Measurements from ENCODE around the gene VPS45. TPM values are rescaled to one million over a fixed set of nuclear protein-coding genes. Genes with fewer than 3 reads are reported as not detected.

The VPS45 gene
- total RNA-seq, 4 donors from 2014 or later = 32.6 to 41.2 (median 37.1) TPM

DNA sequence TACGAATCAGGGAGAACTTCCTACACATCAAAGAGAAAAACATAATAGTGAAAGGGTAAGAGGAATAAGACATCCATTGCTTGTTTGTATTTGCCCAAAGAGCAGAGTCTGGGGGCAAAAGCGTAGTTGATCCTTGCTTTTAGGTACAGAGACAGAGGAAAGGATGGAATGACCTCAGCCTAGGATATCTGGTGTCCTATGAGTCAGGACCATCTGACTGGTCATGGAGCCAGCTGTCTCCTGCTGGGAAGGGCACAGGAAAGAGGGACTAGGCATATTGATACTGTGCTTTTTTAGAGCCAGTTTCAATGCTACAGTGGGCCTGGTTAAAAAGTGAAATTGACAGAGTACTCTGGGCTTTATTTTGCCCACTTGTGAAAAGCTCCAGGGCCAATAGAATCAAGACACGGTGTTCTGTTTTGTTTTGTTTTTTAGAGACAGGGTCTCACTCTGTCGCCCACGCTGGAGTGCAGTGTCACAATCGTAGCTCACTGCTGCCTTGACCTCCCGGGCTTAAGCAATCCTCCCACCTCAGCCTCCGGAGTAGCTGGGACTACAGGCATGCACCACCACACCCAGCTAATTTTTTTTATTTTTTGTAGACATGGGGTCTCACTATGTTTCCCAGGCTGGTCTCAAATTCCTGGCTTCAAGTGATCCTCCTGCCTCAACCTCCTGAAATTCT lies 85.3 kb downstream of the VPS45 start:
- H3K9me3 ChIP-seq = no peaks in the 10 kb centered on the region
- peaks cover 0 to 51% (median 13%) of the 10 kb centered on the region in 4 donors for H3K4me1 ChIP-seq
- 54 to 65% methylated on average over 8 of the region's 8 CpGs for WGBS, 2 donors
- H3K27me3 ChIP-seq = no peaks in the 10 kb centered on the region
- peak overlapping the region in 1 of 4 donors; percentile 2 for H3K4me3 ChIP-seq
- H3K36me3 ChIP-seq = peaks cover 0 to 45% (median 8%) of the 10 kb centered on the region in 3 donors
- no peak for DNase-seq (ENCODE audit: low spot score in 2 of 2)
- TF ChIP-seq EP300 (IDR thresholded peaks at IDR 0.05) = peak in 1 of 2 donors; percentile 42
- TF ChIP-seq, protein P1, sequence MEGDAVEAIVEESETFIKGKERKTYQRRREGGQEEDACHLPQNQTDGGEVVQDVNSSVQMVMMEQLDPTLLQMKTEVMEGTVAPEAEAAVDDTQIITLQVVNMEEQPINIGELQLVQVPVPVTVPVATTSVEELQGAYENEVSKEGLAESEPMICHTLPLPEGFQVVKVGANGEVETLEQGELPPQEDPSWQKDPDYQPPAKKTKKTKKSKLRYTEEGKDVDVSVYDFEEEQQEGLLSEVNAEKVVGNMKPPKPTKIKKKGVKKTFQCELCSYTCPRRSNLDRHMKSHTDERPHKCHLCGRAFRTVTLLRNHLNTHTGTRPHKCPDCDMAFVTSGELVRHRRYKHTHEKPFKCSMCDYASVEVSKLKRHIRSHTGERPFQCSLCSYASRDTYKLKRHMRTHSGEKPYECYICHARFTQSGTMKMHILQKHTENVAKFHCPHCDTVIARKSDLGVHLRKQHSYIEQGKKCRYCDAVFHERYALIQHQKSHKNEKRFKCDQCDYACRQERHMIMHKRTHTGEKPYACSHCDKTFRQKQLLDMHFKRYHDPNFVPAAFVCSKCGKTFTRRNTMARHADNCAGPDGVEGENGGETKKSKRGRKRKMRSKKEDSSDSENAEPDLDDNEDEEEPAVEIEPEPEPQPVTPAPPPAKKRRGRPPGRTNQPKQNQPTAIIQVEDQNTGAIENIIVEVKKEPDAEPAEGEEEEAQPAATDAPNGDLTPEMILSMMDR (IDR thresholded peaks at IDR 0.05) = no peak
- peak overlapping the region in 3 of 4 donors; percentile 51 to 97 (median 96) for H3K27ac ChIP-seq

DNA sequence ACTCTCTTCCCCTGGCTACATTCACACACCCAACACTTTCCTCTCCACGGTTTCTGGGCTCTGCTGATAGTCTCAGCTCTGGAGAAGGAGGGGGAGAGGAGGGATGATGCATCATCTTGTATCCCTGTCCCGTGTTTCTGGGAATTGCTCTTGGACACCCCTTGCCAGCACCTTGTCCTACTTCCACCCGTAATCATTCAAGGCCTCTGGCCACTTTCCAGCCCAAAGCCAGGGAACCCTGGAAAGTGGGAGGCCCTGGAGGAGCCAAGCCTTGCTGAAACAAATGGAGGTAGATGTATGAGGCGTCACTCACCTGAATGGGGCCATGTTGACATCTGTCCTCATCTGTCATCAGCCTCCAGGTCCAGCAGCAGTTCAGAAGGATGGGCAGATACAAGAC lies 86.6 kb downstream of the VPS45 start:
- Histone ChIP-seq H3K4me1 (peaks cover 0 to 40% (median 9%) of the 10 kb centered on the region in 4 donors), H3K27me3 (no peaks in the 10 kb centered on the region), H3K9me3 (no peaks in the 10 kb centered on the region), H3K4me3 (no peak overlapping the region), H3K36me3 (peaks cover 2 to 57% (median 8%) of the 10 kb centered on the region in 3 donors), H3K27ac (peak overlapping the region in 2 of 4 donors; percentile 96 to 97)
- TF ChIP-seq EP300 (IDR thresholded peaks at IDR 0.05) = no peak
- TF ChIP-seq, protein P1 (IDR thresholded peaks at IDR 0.05) = no peak
- TF ChIP-seq POLR2A (IDR thresholded peaks at IDR 0.05) = no peak
- no peak for DNase-seq (ENCODE audit: low spot score in 2 of 2)
- 48 to 62% methylated on average over 4 of the region's 4 CpGs for WGBS, 2 donors

DNA sequence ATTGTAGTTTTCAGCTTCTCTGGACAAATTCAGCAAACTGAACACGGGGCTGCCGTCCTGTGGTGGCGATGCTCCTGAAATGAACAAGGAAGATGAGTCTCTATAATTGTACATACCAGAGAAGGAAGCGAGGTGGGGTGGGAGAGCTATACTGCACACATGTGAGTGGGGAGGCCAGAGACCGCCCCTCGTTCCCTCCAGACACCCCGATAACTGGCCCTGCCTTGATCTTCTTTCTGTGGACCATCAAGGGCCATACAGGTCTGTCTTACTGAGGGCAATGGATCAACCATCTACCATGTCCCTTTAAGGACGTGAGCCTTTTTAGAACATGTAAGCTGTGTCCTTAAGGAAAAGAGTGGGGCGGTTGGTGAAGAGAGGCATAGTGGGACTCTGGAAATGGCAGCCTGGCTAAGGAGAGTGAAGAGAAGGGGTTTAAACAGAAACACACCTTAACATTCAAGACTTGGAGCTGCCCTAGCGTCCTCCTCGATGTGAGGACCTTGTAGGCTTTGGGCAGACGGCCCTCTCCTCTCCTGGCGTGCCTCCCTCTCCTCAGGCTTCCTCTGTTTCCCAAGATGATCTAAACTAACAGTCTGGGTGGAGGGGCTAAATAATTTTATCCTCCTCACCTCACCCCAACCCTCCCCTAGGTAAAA lies 88.0 kb downstream of the VPS45 start:
- TF ChIP-seq EP300 (IDR thresholded peaks at IDR 0.05) (no peak), POLR2A (IDR thresholded peaks at IDR 0.05) (no peak)
- TF ChIP-seq, protein P1 (IDR thresholded peaks at IDR 0.05) = no peak
- Histone ChIP-seq H3K4me1 (peaks cover 0 to 40% (median 8%) of the 10 kb centered on the region in 4 donors), H3K27me3 (no peaks in the 10 kb centered on the region), H3K9me3 (no peaks in the 10 kb centered on the region), H3K36me3 (peaks cover 2 to 68% (median 8%) of the 10 kb centered on the region in 3 donors), H3K4me3 (no peak overlapping the region), H3K27ac (peak overlapping the region in 2 of 4 donors; percentile 56 to 96)
- no peak for DNase-seq (ENCODE audit: low spot score in 2 of 2)
- WGBS, 2 donors = 83 to 85% methylated on average over 13 of the region's 13 CpGs

DNA sequence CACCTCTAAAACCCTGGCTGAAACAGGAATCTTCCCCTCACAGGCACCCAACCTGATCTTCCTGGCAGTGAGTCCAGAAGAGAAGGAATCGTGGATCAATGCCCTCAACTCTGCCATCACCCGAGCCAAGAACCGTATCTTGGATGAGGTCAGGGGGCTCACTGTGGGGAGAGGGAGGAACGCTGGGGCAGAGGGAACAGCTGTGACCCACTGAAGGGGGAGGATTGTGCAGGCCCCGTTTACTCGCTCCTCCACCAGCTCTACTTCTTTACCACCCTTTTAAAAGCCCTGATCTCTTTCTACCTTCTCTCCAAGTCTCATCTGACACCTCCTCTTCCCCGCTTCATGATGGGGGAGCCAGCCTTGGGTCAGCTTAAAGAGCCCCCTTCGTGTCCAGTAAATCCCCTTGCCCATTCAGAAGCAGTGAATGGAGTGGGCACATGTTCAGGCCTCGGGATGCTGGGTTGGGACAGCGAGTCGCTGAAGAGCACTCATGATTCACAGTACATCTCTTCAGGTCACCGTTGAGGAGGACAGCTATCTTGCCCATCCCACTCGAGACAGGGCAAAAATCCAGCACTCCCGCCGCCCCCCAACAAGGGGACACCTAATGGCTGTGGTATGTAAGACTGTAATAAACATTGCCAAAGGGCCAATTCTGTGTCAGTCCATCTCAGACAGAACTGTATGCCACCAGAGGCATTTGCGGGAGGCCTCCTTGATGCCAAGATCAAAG lies 89.5 kb downstream of the VPS45 start:
- Histone ChIP-seq H3K4me1 (peaks cover 0 to 41% (median 17%) of the 10 kb centered on the region in 4 donors), H3K27me3 (no peaks in the 10 kb centered on the region), H3K27ac (peak overlapping the region in 1 of 4 donors; percentile 18), H3K4me3 (no peak overlapping the region), H3K36me3 (peaks cover 2 to 68% (median 8%) of the 10 kb centered on the region in 3 donors), H3K9me3 (no peaks in the 10 kb centered on the region)
- 79 to 83% methylated on average over 16 of the region's 16 CpGs for WGBS, 2 donors
- TF ChIP-seq, protein P1 (IDR thresholded peaks at IDR 0.05) = no peak
- TF ChIP-seq EP300 (IDR thresholded peaks at IDR 0.05) (no peak), POLR2A (IDR thresholded peaks at IDR 0.05) (no peak)
- no peak for DNase-seq (ENCODE audit: low spot score in 2 of 2)

Data from tibial nerve (tissue), 4 donors.